Heart right ventricle (tissue), 16 donors: ENCODE results near the gene MICAL3. TPM values are rescaled to one million over a fixed set of nuclear protein-coding genes. Genes with fewer than 3 reads are reported as not detected.
A peak's percentile ranks its signal among the peaks of the same experiment; 100 is the strongest.

Experiments
- ATAC-seq, 8 donors: fragments of 200-7000 bp; cut with Tn5 transposase; one replicate each; pipeline ENCODE4 v1.9.1; 2020; ENCODE audit warnings: mild to moderate bottlenecking in 8 of 8, moderate library complexity in 8 of 8, moderate number of reproducible peaks in 1 of 8
- DNase-seq, 2 donors: peaks; one replicate each; pipeline ENCODE4 v3.0.0-alpha.2; 2020
- H3K27ac ChIP-seq, 10 donors: fragments of 200-600 bp; sonication (generic) in 2 of 10; one replicate each; pipeline versions ENCODE4 v1.5.0 to v1.8.0; 2020 to 2022; ENCODE audit warnings: mild to moderate bottlenecking in 3 of 10
- H3K27me3 ChIP-seq, 7 donors: fragments of 200-600 bp; one replicate each; pipeline ENCODE4 v1.8.0; 2021 to 2022; ENCODE audit warnings: mild to moderate bottlenecking in 2 of 7
- H3K36me3 ChIP-seq, 9 donors: fragments of 200-600 bp; sonication (generic) in 1 of 9; one replicate each; pipeline versions ENCODE4 v1.5.0 to v1.8.0; 2020 to 2022; ENCODE audit warnings: mild to moderate bottlenecking in 2 of 9
- H3K4me1 ChIP-seq, 9 donors: fragments of 200-600 bp; sonication (generic) in 1 of 9; one replicate each; pipeline versions ENCODE4 v1.5.0 to v1.8.0; 2020 to 2022; ENCODE audit warnings: mild to moderate bottlenecking in 4 of 9
- H3K4me3 ChIP-seq, 10 donors: fragments of 200-600 bp; sonication (generic) in 2 of 10; one replicate each; pipeline versions ENCODE4 v1.5.0 to v1.8.0; 2020 to 2022; ENCODE audit warnings: mild to moderate bottlenecking in 7 of 10, moderate library complexity in 2 of 10
- H3K9me3 ChIP-seq, 11 donors: fragments of 200-600 bp in 10 of 11; sonication (generic) in 2 of 11; one replicate each; pipeline versions ENCODE4 v1.5.0 to v1.8.0; 2013 to 2022; ENCODE audit warnings: mild to moderate bottlenecking in 2 of 11, control low read depth in 1 of 11, moderate library complexity in 1 of 11
- WGBS, 2 donors: extraction: QIAGEN DNeasy Blood & Tissue Kit; methylation state at CpG; one replicate each; pipeline ENCODE4 v1.1.7; 2013; ENCODE audit warnings: inconsistent platforms in 1 of 2; 5-methylcytosine and 5-hydroxymethylcytosine counted together
- intact Hi-C, 10 donors: fragments of 100-400 bp; cut with DNase I; formaldehyde crosslinking; loops; one replicate each; pipeline versions ENCODE4 v1.11.1 to v1.14.2; 2022
- polyA plus RNA-seq, 2 donors: library from polyadenylated mRNA; stranded (reverse); fragments of 200-250 nt; gene quantifications; one replicate each; pipeline ENCODE4 v1.2.3, GENCODE V29; 2013
- total RNA-seq, 10 donors: library from RNA; stranded (reverse); fragmentation: NEBNext Ultra II Directional in 3 of 10; extraction: Animal tissue kit (Norgen Biotek cat#: 25700) in 3 of 10; gene quantifications; one replicate each; pipeline versions ENCODE4 v1.2.1 to v1.2.4, GENCODE V29; 2021 to 2023
- TF ChIP-seq, protein P1 (sequence below), 9 donors: fragments of 200-600 bp; sonication (generic) in 2 of 9; IDR thresholded peaks; one replicate each; pipeline versions ENCODE4 v1.5.0 to v1.8.0; 2021 to 2022; ENCODE audit warnings: antibody characterized with exemption in 9 of 9, mild to moderate bottlenecking in 5 of 9, moderate library complexity in 1 of 9
- donor health status: Arrhythmogenic right ventricular cardiomyopathy.
- donor health status: ischemic (EF 13 %, LVEDD 7.1; RV severe dilation, severe dysfunction).
- donor health status: healthy with polysubstance abuse.
- donor health status: DM: no; HTN: yes; CAD: no.
- donor health status: DM: no; HTN: no; CAD: no.
- donor health status: ischemic (EF 25% LVEDD 6.9; RV normal size, moderate dysfunction).
- donor health status: ischemic (EF 25% LVEDD 5.7; RV mildly dilated, moderate dysfunction).
- donor health status: healthy.
- donor health status: DM: yes; HTN: yes; CAD: no.
- donor health status: Ischemic cardiomyopathy.
- donor health status: ischemic (EF 35%, LVEDD 5.7; RV mildly dilated, moderate dysfunction).
- donor health status: nonischemic (EF 11% LVEDD 7.7; RV severe dilation, severe dysfunction).
- donor health status: DM: yes; HTN: yes; CAD: no.
- donor health status: PGD.
- donor health status: ischemic (EF 29% LVEDD 5.4; RV normal size, mild dysfunction).
- donor health status: nonischemic (EF 23%, LVEDD 6.1; RV moderate dilation, normal function).

The MICAL3 gene
- total and polyA plus RNA-seq, 12 donors: 13.2 to 137 (median 109) TPM

DNA sequence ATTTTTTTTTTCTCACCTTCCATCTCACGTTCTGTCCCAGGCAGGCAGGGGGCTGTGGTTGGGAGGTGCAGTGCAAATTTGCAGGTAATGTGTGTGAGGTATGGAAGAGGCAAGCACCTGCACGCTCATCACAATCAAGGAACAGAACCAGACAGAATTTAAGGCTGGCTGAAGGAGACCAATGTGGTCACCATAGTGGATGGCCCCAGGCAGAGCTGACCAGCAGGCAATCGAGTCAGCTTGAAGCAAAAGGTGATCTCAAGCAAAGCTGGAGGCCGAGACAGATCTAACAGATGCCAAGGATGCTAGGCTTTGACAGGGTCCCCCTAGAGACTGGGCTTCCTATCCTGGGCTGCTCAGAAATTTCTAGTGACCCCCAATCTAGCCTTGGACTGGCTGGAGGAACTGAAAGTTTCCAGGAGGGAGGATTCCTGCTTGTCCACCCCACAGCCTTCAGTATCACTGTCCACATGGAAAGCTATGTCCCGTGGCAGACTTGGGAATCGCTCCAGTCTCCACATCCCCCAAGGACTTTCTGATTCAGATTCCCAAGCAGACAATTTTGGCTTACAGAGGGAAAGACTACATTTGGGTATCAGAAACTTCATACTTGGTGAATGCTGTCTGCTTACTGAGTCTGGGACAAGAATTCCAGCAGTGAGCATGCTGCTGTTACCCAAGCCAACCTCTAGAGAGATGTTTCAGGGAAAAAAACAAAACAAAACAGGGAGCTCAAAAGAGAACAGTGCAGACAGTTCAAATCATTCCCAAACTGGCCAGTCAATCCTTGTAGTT is 9.0 kb upstream of the MICAL3 start:
- peak overlapping the region in 6 of 10 donors; percentile 19 to 78 (median 61) for H3K27ac ChIP-seq
- ATAC-seq: peak; percentile 23 to 56 (median 42)

DNA sequence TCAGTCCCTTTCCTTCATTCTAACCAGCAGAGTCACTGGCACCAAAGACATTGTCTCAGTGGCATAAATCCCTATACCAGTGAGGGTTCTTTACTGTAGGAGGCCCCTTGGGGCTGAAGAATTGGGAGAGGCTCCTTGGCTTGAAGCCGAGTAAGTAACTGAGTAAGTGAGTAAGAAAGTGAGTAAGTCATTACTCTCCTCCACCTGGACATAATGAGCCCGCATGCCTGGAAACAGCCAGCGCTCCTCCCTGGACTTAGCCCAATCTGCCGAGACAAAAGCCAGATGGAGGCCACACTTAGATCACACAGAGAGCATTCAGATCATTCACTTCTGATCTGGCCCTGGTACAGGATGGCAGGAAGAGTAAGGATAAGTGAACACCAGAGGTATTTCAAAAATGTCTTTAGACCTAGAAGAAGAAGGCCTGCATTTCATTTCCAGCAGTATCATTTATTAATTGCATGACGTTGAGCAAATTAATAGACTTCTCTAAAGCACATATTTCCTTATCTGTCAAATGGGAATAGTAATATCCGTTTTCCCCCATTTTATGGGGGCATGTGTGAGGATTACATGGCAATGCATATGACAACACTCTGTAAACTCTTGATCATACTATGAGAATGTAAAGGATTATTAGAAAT is 8.2 kb upstream of the MICAL3 start:
- H3K4me3 ChIP-seq: no peak overlapping the region
- TF ChIP-seq, protein P1, sequence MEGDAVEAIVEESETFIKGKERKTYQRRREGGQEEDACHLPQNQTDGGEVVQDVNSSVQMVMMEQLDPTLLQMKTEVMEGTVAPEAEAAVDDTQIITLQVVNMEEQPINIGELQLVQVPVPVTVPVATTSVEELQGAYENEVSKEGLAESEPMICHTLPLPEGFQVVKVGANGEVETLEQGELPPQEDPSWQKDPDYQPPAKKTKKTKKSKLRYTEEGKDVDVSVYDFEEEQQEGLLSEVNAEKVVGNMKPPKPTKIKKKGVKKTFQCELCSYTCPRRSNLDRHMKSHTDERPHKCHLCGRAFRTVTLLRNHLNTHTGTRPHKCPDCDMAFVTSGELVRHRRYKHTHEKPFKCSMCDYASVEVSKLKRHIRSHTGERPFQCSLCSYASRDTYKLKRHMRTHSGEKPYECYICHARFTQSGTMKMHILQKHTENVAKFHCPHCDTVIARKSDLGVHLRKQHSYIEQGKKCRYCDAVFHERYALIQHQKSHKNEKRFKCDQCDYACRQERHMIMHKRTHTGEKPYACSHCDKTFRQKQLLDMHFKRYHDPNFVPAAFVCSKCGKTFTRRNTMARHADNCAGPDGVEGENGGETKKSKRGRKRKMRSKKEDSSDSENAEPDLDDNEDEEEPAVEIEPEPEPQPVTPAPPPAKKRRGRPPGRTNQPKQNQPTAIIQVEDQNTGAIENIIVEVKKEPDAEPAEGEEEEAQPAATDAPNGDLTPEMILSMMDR (IDR thresholded peaks at IDR 0.05): no peak
- ATAC-seq (peak in 7 of 8 donors; percentile 35 to 68 (median 56)), DNase-seq (no peak)
- peaks cover 0 to 44% (median 20%) of the 10 kb centered on the region in 9 donors for H3K4me1 ChIP-seq
- no peaks in the 10 kb centered on the region for H3K9me3 ChIP-seq
- 46 to 52% methylated on average over 6 of the region's 6 CpGs for WGBS, 2 donors
- intact Hi-C loops: loop anchor here in 1 of 10 donors (10.0 kb wide), 1 partner anchor 58 kb away; no protein-coding TSS in a partner anchor
- peak overlapping the region in 5 of 10 donors; percentile 42 to 71 (median 63) for H3K27ac ChIP-seq
- H3K27me3 ChIP-seq: peaks cover 0 to 10% (median 0%) of the 10 kb centered on the region in 7 donors
- no peaks in the 10 kb centered on the region for H3K36me3 ChIP-seq

More for the DNA sequence above, 9.0 kb upstream of the MICAL3 start:
- intact Hi-C loops: loop anchor here in 1 of 10 donors (10.0 kb wide), 1 partner anchor 59 kb away; no protein-coding TSS in a partner anchor
- 71 to 72% methylated on average over 6 of the region's 6 CpGs for WGBS, 2 donors
- peaks cover 0 to 44% (median 20%) of the 10 kb centered on the region in 9 donors for H3K4me1 ChIP-seq
- peaks cover 0 to 5% (median 0%) of the 10 kb centered on the region in 7 donors for H3K27me3 ChIP-seq
- no peak overlapping the region for H3K4me3 ChIP-seq
- H3K9me3 ChIP-seq: no peaks in the 10 kb centered on the region
- H3K36me3 ChIP-seq: no peaks in the 10 kb centered on the region
- TF ChIP-seq, protein P1 (IDR thresholded peaks at IDR 0.05): no peak
- no peak for DNase-seq

DNA sequence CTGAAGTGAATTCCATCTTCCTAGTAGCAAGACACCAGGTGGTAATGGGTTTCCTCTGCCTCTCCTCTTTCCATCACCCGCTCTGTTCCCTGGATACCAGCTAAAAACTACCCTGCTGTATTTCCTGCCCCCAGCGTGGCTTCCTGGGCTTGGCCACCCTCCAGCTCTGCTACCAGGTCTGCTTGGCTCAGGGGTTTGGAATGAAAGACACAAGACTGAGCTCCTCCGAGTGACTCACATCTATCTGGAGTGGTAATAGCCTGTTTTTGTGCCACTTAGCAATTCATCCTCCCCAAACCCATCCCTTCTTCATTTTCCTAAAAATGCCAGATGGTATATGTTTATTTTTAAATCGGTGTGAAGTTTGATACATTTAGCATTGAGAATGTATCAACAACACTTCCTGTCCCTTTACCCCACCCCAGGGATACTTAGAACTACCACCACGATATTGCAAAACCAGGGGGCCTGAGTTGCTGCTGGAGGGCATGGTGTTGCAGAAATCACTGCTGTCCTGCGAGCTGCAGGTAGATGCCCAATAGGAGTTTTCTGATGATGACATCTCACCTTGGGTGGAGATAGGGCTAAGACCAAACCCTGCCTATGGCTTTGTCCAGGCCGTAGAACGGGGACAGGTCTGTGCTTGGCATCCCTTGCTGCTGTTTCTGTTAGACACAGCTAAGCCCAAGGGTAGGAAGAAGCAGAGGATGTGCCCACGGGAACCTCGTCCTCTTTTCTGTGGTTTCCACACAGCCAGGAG is 7.5 kb upstream of the MICAL3 start:
- H3K4me1 ChIP-seq: peaks cover 0 to 44% (median 20%) of the 10 kb centered on the region in 9 donors
- peak overlapping the region in 4 of 10 donors; percentile 32 to 71 (median 52) for H3K27ac ChIP-seq
- no peak overlapping the region for H3K4me3 ChIP-seq
- ATAC-seq: peak in 7 of 8 donors; percentile 16 to 77 (median 48)
- TF ChIP-seq, protein P1 (IDR thresholded peaks at IDR 0.05): no peak
- WGBS, 2 donors: 68 to 75% methylated on average over 10 of the region's 10 CpGs
- peaks cover 0 to 16% (median 0%) of the 10 kb centered on the region in 7 donors for H3K27me3 ChIP-seq
- H3K9me3 ChIP-seq: no peaks in the 10 kb centered on the region
- no peak for DNase-seq
- no peaks in the 10 kb centered on the region for H3K36me3 ChIP-seq
- intact Hi-C loops: loop anchor here in 1 of 10 donors (10.0 kb wide), 1 partner anchor 57 kb away; no protein-coding TSS in a partner anchor
